Astrocyte (in vitro differentiated cells and primary cell): ENCODE data around the gene JAKMIP1. TPM values are rescaled to one million over a fixed set of nuclear protein-coding genes. Genes with fewer than 3 reads are reported as not detected.

ENCODE experiments used
- DNase-seq: peaks from one replicate; pipeline ENCODE4 v3.0.0-alpha.2; 2010; ENCODE audit warnings: low read depth
- FAIRE-seq: peaks from 2 replicates; lab custom pipeline; 2011; peaks lifted over from hg19 to GRCh38; lab: Jason Lieb, UNC
- H2AFZ ChIP-seq: 2 replicates; pipeline ENCODE4 v1.6.0; 2012; ENCODE audit warnings: low read depth, low read length, inconsistent platforms
- H3K27ac ChIP-seq: 2 replicates; pipeline ENCODE4 v1.5.1; 2011; ENCODE audit warnings: low read depth, low read length, inconsistent platforms
- H3K27me3 ChIP-seq: 2 replicates; pipeline ENCODE4 v1.6.0; 2011; ENCODE audit warnings: low read length, inconsistent platforms; ENCODE audit not compliant: insufficient read depth
- H3K36me3 ChIP-seq: 2 replicates; pipeline ENCODE4 v1.5.1; 2011; ENCODE audit warnings: low read length, inconsistent platforms; ENCODE audit not compliant: insufficient read depth
- H3K4me1 ChIP-seq: 2 replicates; pipeline ENCODE4 v1.5.1; 2011; ENCODE audit warnings: low read length, inconsistent platforms; ENCODE audit not compliant: insufficient read depth
- H3K4me2 ChIP-seq: 2 replicates; pipeline ENCODE4 v1.6.0; 2012; ENCODE audit warnings: low read length, inconsistent platforms
- H3K4me3 ChIP-seq: 2 replicates; pipeline ENCODE4 v1.5.1; 2011; ENCODE audit warnings: low read depth, mild to moderate bottlenecking, low read length, inconsistent platforms; ENCODE audit not compliant: insufficient read depth
- H3K79me2 ChIP-seq: 2 replicates; pipeline ENCODE4 v1.6.0; 2012; ENCODE audit warnings: mild to moderate bottlenecking, low read length, inconsistent platforms; ENCODE audit not compliant: insufficient read depth
- H3K9ac ChIP-seq: 2 replicates; pipeline ENCODE4 v1.6.0; 2012; ENCODE audit warnings: mild to moderate bottlenecking, low read length, inconsistent platforms
- H3K9me3 ChIP-seq: 2 replicates; pipeline ENCODE4 v1.5.1; 2012; ENCODE audit warnings: low read depth, mild to moderate bottlenecking, low read length, inconsistent platforms; ENCODE audit not compliant: insufficient read depth
- H4K20me1 ChIP-seq: 2 replicates; pipeline ENCODE4 v1.6.0; 2012; ENCODE audit warnings: low read length, inconsistent platforms; ENCODE audit not compliant: insufficient read depth
- H3K27ac Mint-ChIP-seq: one replicate; pipeline ENCODE4 v1.8.0; 2021; ENCODE audit warnings: mild to moderate bottlenecking, mixed read lengths; ENCODE audit not compliant: unreplicated experiment
- H3K27me3 Mint-ChIP-seq: one replicate; pipeline ENCODE4 v1.8.0; 2021; ENCODE audit warnings: low read depth, mixed read lengths; ENCODE audit not compliant: unreplicated experiment
- H3K36me3 Mint-ChIP-seq: one replicate; pipeline ENCODE4 v1.8.0; 2021; ENCODE audit warnings: low read depth, mixed read lengths; ENCODE audit not compliant: unreplicated experiment
- H3K4me1 Mint-ChIP-seq: one replicate; pipeline ENCODE4 v1.8.0; 2021; ENCODE audit warnings: low read depth, mixed read lengths; ENCODE audit not compliant: unreplicated experiment
- H3K4me3 Mint-ChIP-seq: one replicate; pipeline ENCODE4 v1.8.0; 2021; ENCODE audit warnings: mild to moderate bottlenecking, moderate library complexity, mixed read lengths; ENCODE audit not compliant: unreplicated experiment
- H3K9me3 Mint-ChIP-seq: one replicate; pipeline ENCODE4 v1.8.0; 2021; ENCODE audit warnings: mild to moderate bottlenecking, mixed read lengths; ENCODE audit not compliant: unreplicated experiment
- CTCF ChIP-seq: IDR thresholded peaks from 2 replicates; pipeline ENCODE4 v1.5.1; 2011; ENCODE audit warnings: low read depth, mild to moderate bottlenecking, inconsistent platforms, low read length, moderate library complexity; ENCODE audit not compliant: insufficient read depth
- EZH2 ChIP-seq: IDR thresholded peaks from 2 replicates; pipeline ENCODE4 v1.6.1; 2012; ENCODE audit warnings: mild to moderate bottlenecking, low read length, inconsistent platforms; ENCODE audit not compliant: insufficient read depth
- total RNA-seq: library from RNA; stranded (reverse); gene quantifications from 2 replicates; pipeline ENCODE4 v1.2.1, GENCODE V29; 2021

Gene JAKMIP1
- total RNA-seq, 1 donor from 2014 or later: 0.50 TPM

- FAIRE-seq (no peak), DNase-seq (no peak)
- Mint-ChIP-seq H3K4me1 (no peaks in the 10 kb centered on the region), H3K36me3 (peaks cover 1% of the 10 kb centered on the region), H3K9me3 (peaks cover 34% of the 10 kb centered on the region), H3K27me3 (peaks cover 4% of the 10 kb centered on the region), H3K4me3 (no peak overlapping the region), H3K27ac (no peak overlapping the region)
- H3K4me2 ChIP-seq: no peak overlapping the region
- no peak overlapping the region for H2AFZ ChIP-seq
- no peaks in the 10 kb centered on the region for H4K20me1 ChIP-seq
- H3K27ac ChIP-seq: no peak overlapping the region
- no peaks in the 10 kb centered on the region for H3K27me3 ChIP-seq
- no peaks in the 10 kb centered on the region for H3K79me2 ChIP-seq
- H3K36me3 ChIP-seq: no peaks in the 10 kb centered on the region
- TF ChIP-seq EZH2 (no peak), CTCF (no peak)
- H3K9me3 ChIP-seq: peaks cover 29% of the 10 kb centered on the region
- no peak overlapping the region for H3K4me3 ChIP-seq
- H3K9ac ChIP-seq: no peak overlapping the region
- no peaks in the 10 kb centered on the region for H3K4me1 ChIP-seq
These were observed 143.2 kb downstream of the JAKMIP1 start for GRCh38 chr4:6056976-6057766.

- Histone ChIP-seq H3K9ac (no peak overlapping the region), H3K9me3 (peaks cover 26% of the 10 kb centered on the region), H3K27ac (no peak overlapping the region), H3K79me2 (no peaks in the 10 kb centered on the region), H3K27me3 (no peaks in the 10 kb centered on the region), H3K4me3 (no peak overlapping the region), H2AFZ (no peak overlapping the region), H3K4me1 (no peaks in the 10 kb centered on the region), H4K20me1 (no peaks in the 10 kb centered on the region), H3K4me2 (no peak overlapping the region), H3K36me3 (no peaks in the 10 kb centered on the region)
- Mint-ChIP-seq H3K36me3 (no peaks in the 10 kb centered on the region), H3K9me3 (peaks cover 26% of the 10 kb centered on the region), H3K27ac (no peak overlapping the region), H3K27me3 (peaks cover 4% of the 10 kb centered on the region), H3K4me3 (no peak overlapping the region), H3K4me1 (no peaks in the 10 kb centered on the region)
- no peak for FAIRE-seq
- TF ChIP-seq CTCF (no peak), EZH2 (no peak)
- no peak for DNase-seq
These were observed 144.9 kb downstream of the JAKMIP1 start for GRCh38 chr4:6055436-6055835.

- H3K27me3 Mint-ChIP-seq: peaks cover 4% of the 10 kb centered on the region
- no peak for FAIRE-seq
These were observed 145.3 kb downstream of the JAKMIP1 start for GRCh38 chr4:6055030-6055429.

More at GRCh38 chr4:6055030-6055429, 145.3 kb downstream of the JAKMIP1 start:
- peaks cover 23% of the 10 kb centered on the region for H3K9me3 Mint-ChIP-seq
- no peak overlapping the region for H3K27ac Mint-ChIP-seq
- no peak for DNase-seq
- H3K4me3 Mint-ChIP-seq: no peak overlapping the region
- no peak overlapping the region for H3K27ac ChIP-seq
- no peaks in the 10 kb centered on the region for H3K36me3 ChIP-seq
- no peaks in the 10 kb centered on the region for H3K4me1 Mint-ChIP-seq
- H3K4me2 ChIP-seq: no peak overlapping the region
- no peaks in the 10 kb centered on the region for H3K4me1 ChIP-seq
- no peak overlapping the region for H3K4me3 ChIP-seq
- TF ChIP-seq EZH2 (no peak), CTCF (no peak)
- no peaks in the 10 kb centered on the region for H3K79me2 ChIP-seq
- H3K9ac ChIP-seq: no peak overlapping the region
- no peaks in the 10 kb centered on the region for H3K36me3 Mint-ChIP-seq
- no peaks in the 10 kb centered on the region for H3K27me3 ChIP-seq
- H4K20me1 ChIP-seq: no peaks in the 10 kb centered on the region
- no peak overlapping the region for H2AFZ ChIP-seq
- peaks cover 23% of the 10 kb centered on the region for H3K9me3 ChIP-seq
